ENCODE data around the gene ATP11C.

DNA sequence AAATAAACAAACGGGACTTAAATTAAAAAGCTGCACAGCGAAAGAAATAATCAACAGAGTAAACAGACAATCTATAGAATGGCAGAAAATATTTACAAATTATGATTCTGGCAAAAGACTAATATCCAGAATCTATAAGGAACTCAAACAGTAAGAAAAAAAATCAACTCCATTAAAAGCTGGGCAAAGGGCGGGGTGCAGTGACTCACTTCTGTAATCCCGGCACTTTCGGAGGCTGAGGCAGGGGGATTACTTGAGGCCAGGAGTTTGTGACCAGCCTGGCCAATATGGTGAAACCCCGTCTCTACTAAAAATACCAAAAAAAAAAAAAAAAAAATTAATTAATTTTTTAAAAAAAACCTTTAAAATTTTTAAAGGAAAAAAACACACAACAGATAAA lies 109.0 kb downstream of the ATP11C start:
- TF ChIP-seq, protein P1, sequence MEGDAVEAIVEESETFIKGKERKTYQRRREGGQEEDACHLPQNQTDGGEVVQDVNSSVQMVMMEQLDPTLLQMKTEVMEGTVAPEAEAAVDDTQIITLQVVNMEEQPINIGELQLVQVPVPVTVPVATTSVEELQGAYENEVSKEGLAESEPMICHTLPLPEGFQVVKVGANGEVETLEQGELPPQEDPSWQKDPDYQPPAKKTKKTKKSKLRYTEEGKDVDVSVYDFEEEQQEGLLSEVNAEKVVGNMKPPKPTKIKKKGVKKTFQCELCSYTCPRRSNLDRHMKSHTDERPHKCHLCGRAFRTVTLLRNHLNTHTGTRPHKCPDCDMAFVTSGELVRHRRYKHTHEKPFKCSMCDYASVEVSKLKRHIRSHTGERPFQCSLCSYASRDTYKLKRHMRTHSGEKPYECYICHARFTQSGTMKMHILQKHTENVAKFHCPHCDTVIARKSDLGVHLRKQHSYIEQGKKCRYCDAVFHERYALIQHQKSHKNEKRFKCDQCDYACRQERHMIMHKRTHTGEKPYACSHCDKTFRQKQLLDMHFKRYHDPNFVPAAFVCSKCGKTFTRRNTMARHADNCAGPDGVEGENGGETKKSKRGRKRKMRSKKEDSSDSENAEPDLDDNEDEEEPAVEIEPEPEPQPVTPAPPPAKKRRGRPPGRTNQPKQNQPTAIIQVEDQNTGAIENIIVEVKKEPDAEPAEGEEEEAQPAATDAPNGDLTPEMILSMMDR (IDR thresholded peaks at IDR 0.05; ENCODE audit: low read depth, low read length, poor library complexity, severe bottlenecking): no peak
- TF ChIP-seq EZH2phosphoT487 (IDR thresholded peaks at IDR 0.05; ENCODE audit: borderline replicate concordance, low read length): no peak
